DMS 273 treated with DMSO at 0.1 percent for 48 hours (cell line): Measurements from ENCODE around the gene ADCK2.
"Not testable (repeated sequence)": the region's sequence is repeated elsewhere in the genome, so short reads cannot be mapped to it uniquely, and the experiment has no call there.

Source experiments
- DNase-seq: peaks from one replicate; lab custom pipeline; 2025; lab: John Stamatoyannopoulos, UW

The ADCK2 gene, protein sequence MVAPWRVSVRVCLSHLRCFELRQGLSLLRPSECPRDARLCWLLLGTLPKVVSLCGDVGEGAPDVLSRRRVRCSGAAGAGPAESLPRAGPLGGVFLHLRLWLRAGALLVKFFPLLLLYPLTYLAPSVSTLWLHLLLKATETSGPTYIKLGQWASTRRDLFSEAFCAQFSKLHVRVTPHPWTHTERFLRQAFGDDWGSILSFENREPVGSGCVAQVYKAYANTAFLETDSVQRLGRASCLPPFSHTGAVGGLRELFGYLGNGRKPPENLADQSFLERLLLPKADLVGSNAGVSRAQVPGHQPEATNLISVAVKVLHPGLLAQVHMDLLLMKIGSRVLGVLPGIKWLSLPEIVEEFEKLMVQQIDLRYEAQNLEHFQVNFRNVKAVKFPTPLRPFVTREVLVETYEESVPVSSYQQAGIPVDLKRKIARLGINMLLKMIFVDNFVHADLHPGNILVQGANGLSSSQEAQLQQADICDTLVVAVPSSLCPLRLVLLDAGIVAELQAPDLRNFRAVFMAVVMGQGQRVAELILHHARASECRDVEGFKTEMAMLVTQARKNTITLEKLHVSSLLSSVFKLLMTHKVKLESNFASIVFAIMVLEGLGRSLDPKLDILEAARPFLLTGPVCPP

DNA sequence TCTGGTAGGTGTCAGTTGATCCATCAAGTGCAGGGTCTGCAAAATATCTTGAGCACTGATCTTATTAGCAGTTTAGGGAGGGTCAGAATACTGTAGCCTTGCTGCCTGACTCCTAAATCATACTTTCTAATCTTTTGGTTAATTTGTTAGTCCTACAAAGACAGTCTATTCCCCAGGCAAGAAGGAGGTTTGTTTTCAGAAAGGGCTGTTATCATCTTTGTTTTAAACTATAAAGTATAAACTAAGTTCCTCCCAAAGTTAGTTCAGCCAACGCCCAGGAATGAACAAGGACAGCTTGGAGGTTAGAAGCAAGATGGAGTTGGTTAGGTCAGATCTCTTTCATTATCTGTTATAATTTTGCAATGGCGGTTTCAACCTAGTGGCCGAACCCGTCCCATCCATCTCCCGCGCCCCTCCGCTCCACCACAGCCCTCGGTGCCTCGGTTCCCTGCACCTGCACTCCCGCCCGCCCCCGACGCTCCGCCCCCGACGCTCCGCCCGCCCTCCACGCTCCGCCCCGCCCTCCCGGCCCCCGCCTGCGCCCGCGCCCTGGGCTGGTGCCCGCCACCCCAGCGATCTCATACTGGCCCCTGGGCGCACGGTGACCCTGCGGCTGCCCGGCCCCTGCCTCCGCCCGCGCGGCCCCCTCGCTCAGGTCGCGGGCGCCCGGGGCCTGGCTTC, at the start of gene ADCK2:
Gene ADCK2, plus strand, starts transcription at position 564 of the 681 bp plus-strand sequence. CDS start 386 bp downstream, outside the sequence.
- DNase-seq: no peak

- no peak for DNase-seq
These were observed 48.8 kb upstream of the ADCK2 start for GRCh38 chr7:140623980-140624379.

- DNase-seq: no peak
These were observed 48.2 kb upstream of the ADCK2 start for GRCh38 chr7:140624392-140625191.

DNA sequence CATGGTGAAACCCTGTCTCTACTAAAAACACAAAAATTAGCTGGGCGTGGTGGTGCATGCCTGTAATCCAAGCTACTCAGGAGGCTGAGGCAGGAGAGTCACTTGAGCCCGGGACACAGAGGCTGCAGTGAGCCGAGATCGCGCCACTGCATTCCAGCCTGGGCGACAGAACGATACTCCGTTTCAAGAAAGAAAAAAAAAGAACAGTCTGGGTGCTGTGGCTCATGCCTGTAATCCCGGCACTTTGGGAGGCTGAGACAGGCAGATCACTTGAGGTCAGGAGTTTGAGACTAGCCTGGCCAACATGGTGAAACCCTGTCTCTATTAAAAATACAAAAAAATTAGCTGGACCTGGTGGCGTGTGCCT, 47.6 kb upstream of the ADCK2 start:
- not testable (repeated sequence) for DNase-seq

GRCh38 chr7:140625908-140626868, 46.6 kb upstream of the ADCK2 start:
- DNase-seq: peak; percentile 50

- peak; percentile 62 for DNase-seq
These were observed 41.7 kb upstream of the ADCK2 start for GRCh38 chr7:140631021-140631420.

DNA sequence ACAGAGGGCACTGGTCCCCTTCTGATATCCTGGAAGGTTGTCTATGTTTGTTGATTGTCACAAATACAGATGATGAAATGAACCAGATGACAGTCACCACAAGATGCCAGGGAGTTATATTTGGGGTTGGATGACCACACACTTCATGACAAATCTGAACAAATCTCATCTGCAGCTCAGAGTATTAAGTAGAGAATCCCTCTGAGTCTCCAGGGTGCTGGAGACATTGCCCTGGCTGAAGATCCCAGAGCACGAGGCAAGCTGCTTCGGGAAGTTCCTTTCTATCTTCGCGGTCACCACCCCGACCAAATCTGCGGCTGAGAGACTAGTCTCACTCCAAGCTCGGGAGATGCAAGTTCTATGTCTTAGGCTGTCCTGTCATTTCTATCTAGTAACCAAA, 41.1 kb upstream of the ADCK2 start:
- DNase-seq: no peak

- DNase-seq: no peak
These were observed 37.4 kb upstream of the ADCK2 start for GRCh38 chr7:140635345-140635744.

DNA sequence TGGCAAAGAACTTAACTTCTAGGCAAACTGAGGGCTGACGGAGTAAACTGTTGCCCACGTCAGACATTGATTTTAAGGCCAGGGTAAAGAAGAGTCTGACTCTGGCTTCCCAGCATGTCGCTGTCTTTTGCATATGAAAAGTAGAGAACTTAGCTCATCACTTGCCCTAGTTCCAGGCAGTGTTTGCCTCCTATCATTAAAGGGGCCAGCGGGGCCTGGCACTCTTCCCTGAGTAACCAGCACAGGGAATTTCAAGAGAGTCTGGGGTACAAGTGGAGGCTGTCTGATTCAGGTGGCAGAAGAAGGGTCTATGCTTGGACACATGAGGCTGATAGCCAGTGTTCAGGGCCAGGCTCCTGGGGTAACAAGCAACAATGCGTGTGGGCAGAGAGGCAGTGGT, 36.9 kb upstream of the ADCK2 start:
- no peak for DNase-seq

DNA sequence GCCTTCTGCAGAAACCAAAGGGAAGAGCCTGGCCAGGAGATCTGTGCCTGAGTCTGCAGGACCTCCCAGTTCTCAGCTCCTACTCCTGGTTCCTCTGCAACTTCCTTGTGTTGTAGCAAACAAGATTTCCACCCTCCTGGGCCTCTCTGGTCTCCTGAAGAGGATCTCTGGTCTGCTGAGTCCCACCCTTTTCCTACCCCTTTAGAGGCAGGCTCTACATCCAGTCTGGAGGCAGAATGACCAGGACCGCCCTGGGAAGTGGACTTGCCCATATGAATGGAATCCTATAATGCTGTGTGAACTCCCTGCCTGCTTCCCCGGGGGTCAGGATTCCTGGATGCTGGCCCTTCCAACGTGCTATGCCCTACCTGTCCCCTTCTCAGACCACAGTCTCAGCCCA, 35.3 kb upstream of the ADCK2 start:
- no peak for DNase-seq

GRCh38 chr7:140638173-140638791, 34.5 kb upstream of the ADCK2 start:
- no peak for DNase-seq

- no peak for DNase-seq
These were observed 33.2 kb upstream of the ADCK2 start for GRCh38 chr7:140639366-140640053.

DNA sequence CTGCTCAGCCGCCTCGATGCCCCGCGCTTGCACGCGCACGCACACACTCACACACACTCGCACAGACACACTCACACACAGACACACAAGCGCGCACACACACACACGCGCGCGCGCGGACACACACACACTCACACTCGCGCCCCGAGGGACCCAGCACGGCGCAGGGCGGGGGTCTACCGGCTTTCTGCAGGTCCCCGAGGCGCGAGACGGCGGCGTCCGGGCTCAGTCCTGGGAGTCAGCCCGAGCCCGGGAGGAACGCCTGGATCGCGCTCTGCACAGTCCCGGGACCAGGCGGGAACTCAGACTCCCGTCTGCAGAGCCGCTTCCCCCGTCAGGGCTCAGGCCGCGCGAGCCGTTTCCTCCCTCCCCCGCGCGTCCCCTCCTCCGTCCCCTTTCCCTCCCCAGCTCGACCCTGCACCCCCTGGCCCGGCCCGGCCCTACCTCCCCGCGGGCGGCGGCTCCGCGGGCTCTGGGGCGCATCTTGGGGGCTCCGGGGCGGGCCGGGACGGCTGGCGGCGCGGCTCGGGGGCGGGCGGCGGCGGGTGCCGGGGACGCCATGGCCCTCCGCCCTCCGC, 32.6 kb upstream of the ADCK2 start:
- DNase-seq: no peak

DNA sequence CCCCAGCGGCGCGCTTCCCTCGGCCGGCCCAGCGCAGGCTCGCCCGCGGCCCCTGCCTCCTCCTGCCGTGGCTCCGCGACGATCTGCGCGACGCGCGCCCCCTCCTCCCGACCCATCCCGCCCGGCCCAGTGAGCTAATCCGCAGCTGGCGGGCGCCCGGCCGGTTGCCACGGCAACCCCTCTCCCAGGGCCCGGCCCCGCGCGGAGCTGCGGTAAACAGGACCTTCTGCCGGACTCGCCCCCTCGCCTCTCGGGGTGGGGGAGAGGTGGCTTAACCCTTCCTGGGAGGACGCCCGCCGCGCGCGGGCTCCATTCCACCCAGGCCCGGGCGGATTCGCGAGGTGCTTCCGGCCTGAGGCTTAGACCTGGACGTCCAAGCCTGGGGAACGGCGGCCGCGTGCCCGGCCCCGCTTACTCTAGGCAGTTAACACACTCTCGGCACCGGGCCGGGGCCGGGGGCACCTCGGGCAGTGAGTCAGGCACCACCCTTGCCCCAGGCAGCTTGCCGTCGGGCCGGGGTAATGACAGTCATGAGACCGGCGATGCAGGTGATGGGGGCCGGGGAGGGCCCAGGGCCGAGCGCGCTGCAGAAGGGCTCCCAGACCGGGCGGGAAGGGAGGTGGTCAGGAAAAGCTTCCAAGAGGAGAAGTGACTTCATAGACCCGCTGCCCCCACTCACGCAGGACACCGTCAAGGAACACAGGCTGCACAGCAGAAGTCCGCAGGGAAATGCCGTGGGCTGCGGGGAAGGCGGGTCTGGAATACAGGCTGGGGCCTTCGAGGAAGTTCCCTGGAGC, 31.8 kb upstream of the ADCK2 start, which contains the start of gene DENND2A:
Gene DENND2A, minus strand, starts transcription at position 87 of the 797 bp plus-strand sequence. CDS start 38,416 bp downstream, outside the sequence.
- DNase-seq: peak; percentile 43

DNA sequence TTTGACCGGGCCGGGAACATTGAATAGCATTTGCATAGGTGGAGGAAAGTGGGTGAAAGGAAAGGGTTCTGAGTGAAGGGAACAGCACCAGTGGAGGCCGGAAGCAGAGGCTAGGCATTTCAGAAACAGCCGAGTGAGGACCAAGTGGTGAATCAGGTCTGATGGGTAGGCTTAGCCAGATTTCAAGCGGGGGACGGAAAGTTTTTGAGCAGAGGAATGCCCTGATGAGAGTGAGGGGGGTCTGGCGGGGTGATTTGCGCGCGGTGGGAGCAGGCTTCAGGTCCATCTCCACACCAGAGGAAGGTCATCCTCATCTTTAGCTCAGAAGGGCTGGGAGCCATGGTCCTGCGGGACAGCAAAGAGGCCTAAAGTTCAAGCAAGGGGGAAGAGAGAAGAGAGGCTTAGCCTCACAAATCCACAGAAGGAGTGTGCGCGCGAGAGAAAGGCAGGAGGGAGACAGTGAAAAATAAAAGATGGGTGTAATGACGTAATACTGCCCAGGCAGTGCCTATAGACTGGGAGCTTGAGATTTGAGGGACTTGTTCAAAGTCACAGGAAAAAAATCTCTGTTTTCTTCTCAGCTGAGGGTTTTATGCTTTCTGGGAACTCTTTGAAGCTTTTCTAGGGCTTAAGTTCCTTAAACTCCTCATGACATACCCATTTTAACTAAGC, 31.1 kb upstream of the ADCK2 start:
- no peak for DNase-seq

DNA sequence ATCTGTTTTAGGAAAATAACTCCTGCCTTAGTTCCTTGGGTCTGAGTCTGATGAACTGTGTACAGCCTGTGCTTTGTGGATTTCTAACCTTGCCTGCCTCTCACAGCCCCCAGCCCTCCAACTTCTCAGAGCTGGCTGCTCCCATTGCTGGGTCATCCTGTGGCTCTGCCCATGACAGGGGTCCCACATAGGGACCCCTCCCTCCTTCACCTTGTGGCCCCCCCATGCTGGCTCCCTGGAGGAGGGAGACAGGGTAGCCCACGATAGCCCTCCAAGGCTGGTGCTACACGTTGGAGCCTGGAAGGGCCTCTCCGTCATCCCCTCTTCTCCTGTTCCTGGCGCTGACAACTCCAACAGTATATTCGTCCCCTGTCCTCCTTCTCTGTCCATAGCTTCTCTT, 29.3 kb upstream of the ADCK2 start:
- DNase-seq: no peak

- not testable (repeated sequence) for DNase-seq
These were observed 28.0 kb upstream of the ADCK2 start for GRCh38 chr7:140644761-140645160.
